GM23338 (cell line): Measurements from ENCODE around the gene THSD4. TPM values are rescaled to one million over a fixed set of nuclear protein-coding genes. Genes with fewer than 3 reads are reported as not detected.

Source experiments
- ATAC-seq: fragments of 200-7000 bp; cut with Tn5 transposase; 3 replicates; pipeline ENCODE4 v1.9.1; 2020
- DNase-seq: peaks from one replicate; pipeline ENCODE4 v3.0.0-alpha.2; 2015; ENCODE audit warnings: low spot score
- H2AFZ ChIP-seq: fragments of 200-600 bp; sonication (generic); 2 replicates; pipeline ENCODE4 v1.8.0; 2016; ENCODE audit warnings: antibody characterized with exemption, mild to moderate bottlenecking, moderate library complexity
- H3F3A ChIP-seq: fragments of 200-600 bp; sonication (generic); replicated peaks from 2 replicates; pipeline ENCODE4 v1.8.0; 2017; ENCODE audit warnings: antibody characterized with exemption, mixed run types, low read depth
- H3K27ac ChIP-seq: fragments of 200-600 bp; sonication (generic); 2 replicates; pipeline ENCODE4 v1.6.1; 2016; ENCODE audit warnings: low read depth
- H3K27me3 ChIP-seq: fragments of 200-600 bp; sonication (generic); 2 replicates; pipeline ENCODE4 v1.8.0; 2016; ENCODE audit warnings: mild to moderate bottlenecking, mixed run types, moderate library complexity; ENCODE audit not compliant: insufficient read depth
- H3K36me3 ChIP-seq: fragments of 200-600 bp; sonication (generic); 2 replicates; pipeline ENCODE4 v1.8.0; 2016; ENCODE audit warnings: mild to moderate bottlenecking; ENCODE audit not compliant: insufficient read depth
- H3K4me1 ChIP-seq: fragments of 200-600 bp; sonication (generic); 2 replicates; pipeline ENCODE4 v1.8.0; 2016; ENCODE audit warnings: mild to moderate bottlenecking, moderate library complexity; ENCODE audit not compliant: insufficient read depth
- H3K4me2 ChIP-seq: fragments of 200-600 bp; sonication (generic); 2 replicates; pipeline ENCODE4 v1.7.1; 2017; ENCODE audit warnings: mixed run types
- H3K4me3 ChIP-seq: fragments of 200-600 bp; sonication (generic); 2 replicates; pipeline ENCODE4 v1.6.1; 2016; ENCODE audit warnings: mixed run types
- H3K79me2 ChIP-seq: fragments of 200-600 bp; sonication (generic); replicated peaks from 2 replicates; pipeline ENCODE4 v1.8.0; 2017; ENCODE audit warnings: mild to moderate bottlenecking; ENCODE audit not compliant: insufficient read depth
- H3K9me2 ChIP-seq: fragments of 200-600 bp; sonication (generic); 2 replicates; pipeline ENCODE4 v1.8.0; 2017; ENCODE audit not compliant: insufficient read depth
- H4K20me1 ChIP-seq: fragments of 200-600 bp; sonication (generic); replicated peaks from 2 replicates; pipeline ENCODE4 v1.8.0; 2017; ENCODE audit warnings: mild to moderate bottlenecking; ENCODE audit not compliant: insufficient read depth
- H3K27ac Mint-ChIP-seq: 2 replicates; pipeline ENCODE4 v1.8.0; 2020; ENCODE audit warnings: inconsistent platforms, mild to moderate bottlenecking, moderate library complexity, mixed read lengths
- H3K27me3 Mint-ChIP-seq: 3 replicates; pipeline ENCODE4 v1.8.0; 2022; ENCODE audit warnings: low read depth, mild to moderate bottlenecking, moderate library complexity, mixed read lengths, inconsistent platforms; ENCODE audit not compliant: insufficient read depth, poor library complexity
- H3K36me3 Mint-ChIP-seq: 3 replicates; pipeline ENCODE4 v1.8.0; 2021; ENCODE audit warnings: low read depth, mild to moderate bottlenecking, inconsistent platforms, moderate library complexity, mixed read lengths
- H3K4me1 Mint-ChIP-seq: 3 replicates; pipeline ENCODE4 v1.8.0; 2020; ENCODE audit warnings: mild to moderate bottlenecking, inconsistent platforms, mixed read lengths
- H3K4me3 Mint-ChIP-seq: 3 replicates; pipeline ENCODE4 v1.8.0; 2021; ENCODE audit warnings: moderate library complexity, mild to moderate bottlenecking, inconsistent platforms, mixed read lengths
- H3K9me3 Mint-ChIP-seq: 3 replicates; pipeline ENCODE4 v1.8.0; 2020; ENCODE audit warnings: moderate library complexity, mild to moderate bottlenecking, inconsistent platforms, mixed read lengths
- CREB1 ChIP-seq: fragments of 250-450 bp; sonication (Bioruptor Pico); IDR thresholded peaks from 2 replicates; pipeline ENCODE4 v1.5.0; 2020; ENCODE audit warnings: low read depth, mild to moderate bottlenecking, moderate library complexity
- EZH2 ChIP-seq: fragments of 200-600 bp; sonication (generic); IDR thresholded peaks from one replicate; pipeline ENCODE4 v1.8.0; 2017; ENCODE audit warnings: antibody characterized with exemption, mild to moderate bottlenecking, low read depth; ENCODE audit not compliant: unreplicated experiment
- EZH2phosphoT487 ChIP-seq: fragments of 200-600 bp; sonication (generic); IDR thresholded peaks from one replicate; pipeline ENCODE4 v1.8.1; 2018; ENCODE audit warnings: antibody characterized with exemption; ENCODE audit not compliant: unreplicated experiment
- NANOG ChIP-seq: IDR thresholded peaks from 2 replicates; pipeline ENCODE4 v1.6.1; 2016; ENCODE audit warnings: antibody characterized with exemption, borderline replicate concordance
- POLR2AphosphoS5 ChIP-seq: IDR thresholded peaks from 2 replicates; pipeline ENCODE4 v1.6.1; 2016; ENCODE audit warnings: antibody characterized with exemption, low read depth
- ZNF114 ChIP-seq: fragments of 250-450 bp; sonication (Bioruptor Pico); IDR thresholded peaks from 2 replicates; pipeline ENCODE4 v1.5.0; 2020; ENCODE audit warnings: mild to moderate bottlenecking, moderate library complexity
- ZNF331 ChIP-seq: fragments of 250-450 bp; sonication (Bioruptor Pico); IDR thresholded peaks from 2 replicates; pipeline ENCODE4 v1.5.0; 2020; ENCODE audit warnings: low read depth, mild to moderate bottlenecking, moderate library complexity
- polyA plus RNA-seq: library from polyadenylated mRNA; unstranded; fragments of >200 nt; fragmentation: Nextera tagmentation; extraction: Ambion mirVana; gene quantifications from 2 replicates; pipeline ENCODE4 v1.2.1, GENCODE V29; 2016
- total RNA-seq: library from RNA; depleted of rRNA; stranded (reverse); fragments of >200 nt; shearing (Covaris generic); gene quantifications from 2 replicates; pipeline ENCODE4 v1.2.3, GENCODE V29; 2014
- TF ChIP-seq, protein P1 (sequence below): IDR thresholded peaks from 2 replicates; pipeline ENCODE4 v1.6.1; 2016; ENCODE audit warnings: antibody characterized with exemption
- TF ChIP-seq, protein P2 (sequence below), 2 experiments: fragments of 200-600 bp in 1 of 2; sonication (generic) in 1 of 2; conservative IDR thresholded peaks; 2 replicates each; pipeline versions ENCODE4 v1.5.1 to v1.6.1; 2016 to 2017; ENCODE audit warnings: antibody characterized with exemption in 2 of 2, low read depth in 2 of 2, mild to moderate bottlenecking in 2 of 2, moderate library complexity in 1 of 2
- TF ChIP-seq, protein P3 (sequence below): IDR thresholded peaks from one replicate; pipeline ENCODE4 v1.6.1; 2018; ENCODE audit warnings: antibody characterized with exemption; ENCODE audit not compliant: unreplicated experiment

THSD4 gene
- total and polyA plus RNA-seq, 2 experiments from 2014 or later, result 2.0 to 7.4 TPM

DNA sequence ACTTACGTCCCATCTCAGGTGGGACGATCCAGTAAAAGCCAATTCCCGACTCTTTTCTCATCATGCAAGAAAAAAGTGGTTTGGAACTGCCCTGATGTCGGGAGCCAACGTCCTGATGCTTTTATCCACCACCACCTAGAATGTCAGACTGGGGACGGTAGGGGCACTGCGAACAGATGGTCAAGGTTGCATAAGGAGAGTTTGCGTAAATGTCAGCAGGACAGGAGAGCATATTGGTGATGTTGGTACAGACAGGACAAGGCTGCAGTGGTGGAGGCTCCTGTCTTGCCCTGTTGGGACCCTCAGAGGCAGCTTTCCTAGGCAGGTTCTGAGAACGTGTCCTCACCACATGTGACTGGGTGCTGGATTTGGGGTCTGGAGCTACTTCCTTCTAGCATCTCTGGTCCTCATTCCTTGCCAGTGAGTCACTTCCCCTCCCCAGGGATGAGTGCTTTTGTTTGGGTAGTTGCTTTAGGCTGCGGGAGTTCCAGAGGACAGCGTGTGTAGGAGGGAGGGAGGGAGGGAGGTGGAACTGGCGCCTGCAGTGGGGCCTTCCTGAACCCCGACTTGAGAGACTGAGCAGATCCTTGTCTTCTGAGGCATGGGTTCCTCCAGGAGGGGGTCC, 21.0 kb downstream of the THSD4 start:
- DNase-seq, result peak; percentile 37
- peaks cover 24% of the 10 kb centered on the region for H3K4me1 Mint-ChIP-seq
- Histone ChIP-seq H4K20me1 (0 out of 2 replicates have a peak, but pooled peaks cover 3% of the 10 kb centered on the region), H3K27me3 (no peaks in the 10 kb centered on the region), H3K79me2 (no peaks in the 10 kb centered on the region), H2AFZ (no peak overlapping the region), H3K4me3 (no peak overlapping the region), H3K36me3 (no peaks in the 10 kb centered on the region), H3K27ac (no peak overlapping the region), H3K9me2 (peaks cover 7% of the 10 kb centered on the region), H3K4me1 (no peaks in the 10 kb centered on the region), H3F3A (no peaks in the 10 kb centered on the region), H3K4me2 (no peak overlapping the region)
- no peaks in the 10 kb centered on the region; the same call in 2 of the 3 replicates for H3K9me3 Mint-ChIP-seq
- no peak overlapping the region for H3K27ac Mint-ChIP-seq
- no peak for TF ChIP-seq EZH2
- TF ChIP-seq POLR2AphosphoS5, result no peak
- TF ChIP-seq ZNF331 (CRISPR knock-in tag), result no peak
- TF ChIP-seq, protein P1, sequence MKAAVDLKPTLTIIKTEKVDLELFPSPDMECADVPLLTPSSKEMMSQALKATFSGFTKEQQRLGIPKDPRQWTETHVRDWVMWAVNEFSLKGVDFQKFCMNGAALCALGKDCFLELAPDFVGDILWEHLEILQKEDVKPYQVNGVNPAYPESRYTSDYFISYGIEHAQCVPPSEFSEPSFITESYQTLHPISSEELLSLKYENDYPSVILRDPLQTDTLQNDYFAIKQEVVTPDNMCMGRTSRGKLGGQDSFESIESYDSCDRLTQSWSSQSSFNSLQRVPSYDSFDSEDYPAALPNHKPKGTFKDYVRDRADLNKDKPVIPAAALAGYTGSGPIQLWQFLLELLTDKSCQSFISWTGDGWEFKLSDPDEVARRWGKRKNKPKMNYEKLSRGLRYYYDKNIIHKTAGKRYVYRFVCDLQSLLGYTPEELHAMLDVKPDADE, result no peak
- no peak for TF ChIP-seq CREB1 (CRISPR knock-in tag)
- TF ChIP-seq ZNF114 (CRISPR knock-in tag), result no peak
- no peaks in the 10 kb centered on the region; the same call in 2 of the 3 replicates for H3K36me3 Mint-ChIP-seq
- H3K27me3 Mint-ChIP-seq, result peaks cover 2% of the 10 kb centered on the region
- ATAC-seq, result peak; percentile 35
- H3K4me3 Mint-ChIP-seq, result no peak overlapping the region

DNA sequence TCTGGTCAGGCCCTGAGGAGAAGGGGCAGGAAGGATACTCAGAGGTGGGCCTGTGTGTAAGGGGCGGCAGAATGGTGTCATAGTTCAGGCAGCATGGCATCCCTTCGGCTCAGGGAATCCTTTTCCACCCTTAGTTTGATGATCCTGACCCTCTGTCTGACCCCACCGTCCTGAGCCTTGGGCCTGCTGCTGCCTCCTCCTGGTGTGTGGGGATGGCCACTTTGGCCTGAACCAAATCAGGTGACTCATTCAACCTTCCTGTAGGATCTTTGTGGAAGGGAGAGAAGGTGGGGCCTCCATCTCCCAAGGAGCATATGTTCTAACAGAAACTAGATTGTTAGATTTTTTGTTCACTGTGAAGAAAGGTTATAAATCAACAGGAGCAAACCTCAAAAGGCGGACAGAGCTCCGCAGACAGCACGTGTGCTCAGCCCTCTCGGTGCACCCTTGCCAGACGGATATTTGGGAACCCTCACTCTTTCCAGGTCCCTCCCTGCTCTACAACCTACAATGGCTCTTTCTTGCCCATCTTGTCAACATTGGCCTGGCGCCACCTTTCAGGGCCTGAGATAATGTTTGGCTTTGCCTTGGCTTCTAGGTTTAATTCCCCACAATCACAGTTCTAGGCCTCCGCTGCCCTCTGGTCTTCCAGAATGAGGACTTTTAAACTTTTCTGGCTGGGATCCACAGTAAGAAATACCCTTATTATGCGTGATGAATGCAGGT, 21.7 kb downstream of the THSD4 start:
- peaks cover 7% of the 10 kb centered on the region for H3K9me2 ChIP-seq
- no peaks in the 10 kb centered on the region; the same call in 2 of the 3 replicates for H3K36me3 Mint-ChIP-seq
- H3K4me3 Mint-ChIP-seq, result no peak overlapping the region; the same call in 2 of the 3 replicates
- H3K79me2 ChIP-seq, result no peaks in the 10 kb centered on the region
- no peak overlapping the region for H3K27ac Mint-ChIP-seq
- H3K4me3 ChIP-seq, result no peak overlapping the region
- H3K4me1 ChIP-seq, result no peaks in the 10 kb centered on the region
- H3K36me3 ChIP-seq, result no peaks in the 10 kb centered on the region
- H4K20me1 ChIP-seq, result 0 out of 2 replicates have a peak, but pooled peaks cover 3% of the 10 kb centered on the region
- TF ChIP-seq NANOG, result no peak
- TF ChIP-seq, protein P1, result no peak
- no peak for TF ChIP-seq ZNF114 (CRISPR knock-in tag)
- TF ChIP-seq, protein P2, sequence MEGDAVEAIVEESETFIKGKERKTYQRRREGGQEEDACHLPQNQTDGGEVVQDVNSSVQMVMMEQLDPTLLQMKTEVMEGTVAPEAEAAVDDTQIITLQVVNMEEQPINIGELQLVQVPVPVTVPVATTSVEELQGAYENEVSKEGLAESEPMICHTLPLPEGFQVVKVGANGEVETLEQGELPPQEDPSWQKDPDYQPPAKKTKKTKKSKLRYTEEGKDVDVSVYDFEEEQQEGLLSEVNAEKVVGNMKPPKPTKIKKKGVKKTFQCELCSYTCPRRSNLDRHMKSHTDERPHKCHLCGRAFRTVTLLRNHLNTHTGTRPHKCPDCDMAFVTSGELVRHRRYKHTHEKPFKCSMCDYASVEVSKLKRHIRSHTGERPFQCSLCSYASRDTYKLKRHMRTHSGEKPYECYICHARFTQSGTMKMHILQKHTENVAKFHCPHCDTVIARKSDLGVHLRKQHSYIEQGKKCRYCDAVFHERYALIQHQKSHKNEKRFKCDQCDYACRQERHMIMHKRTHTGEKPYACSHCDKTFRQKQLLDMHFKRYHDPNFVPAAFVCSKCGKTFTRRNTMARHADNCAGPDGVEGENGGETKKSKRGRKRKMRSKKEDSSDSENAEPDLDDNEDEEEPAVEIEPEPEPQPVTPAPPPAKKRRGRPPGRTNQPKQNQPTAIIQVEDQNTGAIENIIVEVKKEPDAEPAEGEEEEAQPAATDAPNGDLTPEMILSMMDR (conservative IDR thresholded peaks at IDR 0.05; ENCODE audit: low read depth in 2 of 2), result 0 out of 4 replicates have a peak, but pooled peaks of 1 of the 2 experiments have one; percentile 5
- TF ChIP-seq EZH2, result no peak
- TF ChIP-seq, protein P3, sequence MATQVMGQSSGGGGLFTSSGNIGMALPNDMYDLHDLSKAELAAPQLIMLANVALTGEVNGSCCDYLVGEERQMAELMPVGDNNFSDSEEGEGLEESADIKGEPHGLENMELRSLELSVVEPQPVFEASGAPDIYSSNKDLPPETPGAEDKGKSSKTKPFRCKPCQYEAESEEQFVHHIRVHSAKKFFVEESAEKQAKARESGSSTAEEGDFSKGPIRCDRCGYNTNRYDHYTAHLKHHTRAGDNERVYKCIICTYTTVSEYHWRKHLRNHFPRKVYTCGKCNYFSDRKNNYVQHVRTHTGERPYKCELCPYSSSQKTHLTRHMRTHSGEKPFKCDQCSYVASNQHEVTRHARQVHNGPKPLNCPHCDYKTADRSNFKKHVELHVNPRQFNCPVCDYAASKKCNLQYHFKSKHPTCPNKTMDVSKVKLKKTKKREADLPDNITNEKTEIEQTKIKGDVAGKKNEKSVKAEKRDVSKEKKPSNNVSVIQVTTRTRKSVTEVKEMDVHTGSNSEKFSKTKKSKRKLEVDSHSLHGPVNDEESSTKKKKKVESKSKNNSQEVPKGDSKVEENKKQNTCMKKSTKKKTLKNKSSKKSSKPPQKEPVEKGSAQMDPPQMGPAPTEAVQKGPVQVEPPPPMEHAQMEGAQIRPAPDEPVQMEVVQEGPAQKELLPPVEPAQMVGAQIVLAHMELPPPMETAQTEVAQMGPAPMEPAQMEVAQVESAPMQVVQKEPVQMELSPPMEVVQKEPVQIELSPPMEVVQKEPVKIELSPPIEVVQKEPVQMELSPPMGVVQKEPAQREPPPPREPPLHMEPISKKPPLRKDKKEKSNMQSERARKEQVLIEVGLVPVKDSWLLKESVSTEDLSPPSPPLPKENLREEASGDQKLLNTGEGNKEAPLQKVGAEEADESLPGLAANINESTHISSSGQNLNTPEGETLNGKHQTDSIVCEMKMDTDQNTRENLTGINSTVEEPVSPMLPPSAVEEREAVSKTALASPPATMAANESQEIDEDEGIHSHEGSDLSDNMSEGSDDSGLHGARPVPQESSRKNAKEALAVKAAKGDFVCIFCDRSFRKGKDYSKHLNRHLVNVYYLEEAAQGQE, result no peak
- no peak for TF ChIP-seq EZH2phosphoT487
- DNase-seq, result no peak
- no peak for ATAC-seq
- peaks cover 2% of the 10 kb centered on the region for H3K27me3 Mint-ChIP-seq
- H3F3A ChIP-seq, result no peaks in the 10 kb centered on the region
- H3K9me3 Mint-ChIP-seq, result no peaks in the 10 kb centered on the region; the same call in 2 of the 3 replicates
- no peak overlapping the region for H3K4me2 ChIP-seq
- no peak overlapping the region for H2AFZ ChIP-seq
- H3K4me1 Mint-ChIP-seq, result peaks cover 24% of the 10 kb centered on the region
- no peak overlapping the region for H3K27ac ChIP-seq
- H3K27me3 ChIP-seq, result no peaks in the 10 kb centered on the region
